ENCODE results near the gene RABGAP1. TPM values are rescaled to one million over a fixed set of nuclear protein-coding genes. Genes with fewer than 3 reads are reported as not detected.

RABGAP1 gene
- total RNA-seq, 2 donors from 2014 or later, result 33.8 to 36.7 TPM

DNA sequence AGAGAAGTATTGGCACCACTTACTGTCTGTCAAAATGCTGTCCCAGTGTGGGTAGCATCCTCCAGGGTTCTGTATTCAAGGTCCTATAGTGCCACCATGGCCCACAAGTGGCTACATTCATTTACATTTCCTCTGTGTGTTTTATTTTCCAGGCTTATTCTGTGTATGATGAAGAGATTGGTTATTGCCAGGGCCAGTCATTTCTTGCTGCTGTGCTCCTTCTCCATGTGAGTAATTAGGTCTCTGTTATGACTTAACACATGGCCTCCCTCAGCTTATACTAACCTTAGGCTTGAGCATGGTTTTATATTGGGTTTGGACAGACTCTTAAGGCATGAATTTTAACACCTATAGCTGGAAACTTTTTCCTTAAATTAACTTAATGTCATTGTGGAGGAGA lies 129.4 kb downstream of the RABGAP1 start:
- H3K4me3 Mint-ChIP-seq, result no peak overlapping the region
- no peak for ATAC-seq
- H3K36me3 Mint-ChIP-seq (ENCODE audit: low read depth), result peaks cover 15% of the 10 kb centered on the region

DNA sequence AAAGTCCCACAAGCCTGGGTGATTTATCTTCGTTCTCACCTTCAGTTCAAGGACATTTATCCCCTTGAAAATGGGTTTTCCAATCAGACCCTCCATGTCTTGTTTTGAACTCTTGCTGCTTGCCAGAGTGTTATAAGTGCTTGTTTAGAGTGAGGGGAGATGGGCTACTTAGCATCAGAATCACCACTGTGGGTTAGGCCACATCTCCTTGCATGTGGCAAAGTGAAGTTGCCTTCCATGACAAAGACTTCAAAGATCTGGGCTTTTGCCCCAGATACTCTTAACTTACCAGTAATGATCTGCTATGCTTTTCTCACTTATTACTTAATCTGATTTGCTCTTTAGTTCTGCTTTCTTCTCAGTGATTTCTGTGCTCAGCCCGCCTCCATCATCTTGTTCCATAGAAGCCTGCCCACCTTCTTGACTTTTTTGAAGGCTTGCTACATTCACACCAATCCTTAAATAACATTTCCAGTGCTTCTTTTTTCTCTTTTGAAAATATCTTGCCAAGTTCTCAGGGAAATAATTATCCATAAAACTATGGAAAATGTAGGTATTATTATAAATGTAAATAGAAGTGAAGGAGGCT lies 131.7 kb downstream of the RABGAP1 start:
- Mint-ChIP-seq H3K36me3 (ENCODE audit: low read depth) (peaks cover 5% of the 10 kb centered on the region), H3K4me1 (peaks cover 6% of the 10 kb centered on the region), H3K27ac (no peak overlapping the region), H3K4me3 (no peak overlapping the region), H3K27me3 (no peaks in the 10 kb centered on the region)
- DNase-seq (no peak), ATAC-seq (no peak)
- H3K9me3 ChIP-seq (ENCODE audit: control insufficient read depth, low read length, poor library complexity, severe bottlenecking), result no peaks in the 10 kb centered on the region

More for the DNA sequence above, 129.4 kb downstream of the RABGAP1 start:
- Mint-ChIP-seq H3K4me1 (peaks cover 9% of the 10 kb centered on the region), H3K27ac (no peak overlapping the region), H3K27me3 (no peaks in the 10 kb centered on the region)
- no peak for DNase-seq
- no peaks in the 10 kb centered on the region for H3K9me3 ChIP-seq (ENCODE audit: control insufficient read depth, low read length, poor library complexity, severe bottlenecking)

DNA sequence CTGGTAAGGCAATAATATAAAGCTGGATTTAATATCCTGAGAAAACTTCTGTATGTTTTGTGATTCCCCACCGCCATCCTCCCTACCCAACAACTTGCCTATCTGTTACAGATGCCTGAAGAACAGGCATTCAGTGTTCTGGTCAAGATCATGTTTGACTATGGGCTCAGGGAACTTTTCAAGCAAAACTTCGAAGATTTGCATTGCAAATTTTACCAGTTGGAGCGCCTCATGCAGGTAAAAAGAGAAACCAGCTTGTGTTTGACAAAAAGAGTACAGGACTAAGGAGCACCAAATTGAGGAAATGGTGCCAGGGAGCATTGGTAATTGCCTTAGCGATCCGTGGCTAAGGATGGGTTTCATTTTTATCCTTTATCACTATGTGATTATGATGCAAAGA lies 132.6 kb downstream of the RABGAP1 start:
- no peak for ATAC-seq
- Mint-ChIP-seq H3K4me1 (peaks cover 6% of the 10 kb centered on the region), H3K36me3 (ENCODE audit: low read depth) (peaks cover 4% of the 10 kb centered on the region), H3K27me3 (no peaks in the 10 kb centered on the region), H3K4me3 (no peak overlapping the region), H3K27ac (no peak overlapping the region)
- H3K9me3 ChIP-seq (ENCODE audit: control insufficient read depth, low read length, poor library complexity, severe bottlenecking), result no peaks in the 10 kb centered on the region
- DNase-seq, result no peak

DNA sequence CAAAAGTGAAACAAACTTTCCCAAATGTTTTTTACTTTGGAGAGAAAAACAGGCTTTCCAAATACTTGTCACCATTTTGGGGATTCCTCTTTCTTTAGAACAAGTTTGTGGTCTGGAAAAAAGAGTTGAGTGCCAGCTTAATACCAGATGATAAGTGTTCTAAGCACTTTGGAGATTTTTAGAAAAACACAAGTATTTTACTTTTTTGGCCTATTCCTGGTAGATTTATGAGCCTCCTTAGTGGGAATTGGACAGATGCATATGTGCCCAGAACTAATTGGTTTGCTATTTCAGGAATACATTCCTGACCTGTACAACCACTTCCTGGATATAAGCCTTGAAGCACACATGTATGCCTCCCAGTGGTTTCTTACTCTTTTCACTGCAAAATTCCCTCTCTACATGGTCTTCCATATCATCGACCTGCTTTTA lies 133.2 kb downstream of the RABGAP1 start:
- no peak for DNase-seq
- peaks cover 6% of the 10 kb centered on the region for H3K4me1 Mint-ChIP-seq
- H3K4me3 Mint-ChIP-seq, result no peak overlapping the region
- H3K9me3 ChIP-seq (ENCODE audit: control insufficient read depth, low read length, poor library complexity, severe bottlenecking), result no peaks in the 10 kb centered on the region
- H3K27me3 Mint-ChIP-seq, result no peaks in the 10 kb centered on the region
- peaks cover 8% of the 10 kb centered on the region for H3K36me3 Mint-ChIP-seq (ENCODE audit: low read depth)
- ATAC-seq, result no peak
- H3K27ac Mint-ChIP-seq, result no peak overlapping the region

DNA sequence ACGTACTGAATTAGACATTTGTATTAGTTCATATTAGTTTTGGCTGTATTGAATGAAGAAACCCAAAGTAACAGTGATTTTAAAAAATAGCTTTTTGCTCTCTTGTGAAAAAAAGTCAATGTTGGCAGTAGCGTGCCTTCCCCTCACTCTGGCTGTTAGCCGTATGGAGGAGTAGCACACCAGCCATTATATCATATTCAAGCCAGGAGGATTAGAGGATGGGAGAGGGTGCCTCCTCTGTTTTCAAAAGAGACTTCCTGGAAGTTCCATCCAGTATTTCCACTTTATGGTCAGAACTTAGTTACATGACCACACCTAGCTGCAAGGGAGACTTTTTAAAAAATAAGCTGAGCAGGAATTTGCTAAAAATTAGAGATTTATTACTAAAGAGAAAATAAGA lies 133.8 kb downstream of the RABGAP1 start:
- H3K27ac Mint-ChIP-seq, result no peak overlapping the region
- DNase-seq (no peak), ATAC-seq (no peak)
- no peaks in the 10 kb centered on the region for H3K9me3 ChIP-seq (ENCODE audit: control insufficient read depth, low read length, poor library complexity, severe bottlenecking)
- H3K4me3 Mint-ChIP-seq, result no peak overlapping the region
- no peaks in the 10 kb centered on the region for H3K27me3 Mint-ChIP-seq
- H3K36me3 Mint-ChIP-seq (ENCODE audit: low read depth), result peaks cover 10% of the 10 kb centered on the region
- H3K4me1 Mint-ChIP-seq, result peaks cover 6% of the 10 kb centered on the region

DNA sequence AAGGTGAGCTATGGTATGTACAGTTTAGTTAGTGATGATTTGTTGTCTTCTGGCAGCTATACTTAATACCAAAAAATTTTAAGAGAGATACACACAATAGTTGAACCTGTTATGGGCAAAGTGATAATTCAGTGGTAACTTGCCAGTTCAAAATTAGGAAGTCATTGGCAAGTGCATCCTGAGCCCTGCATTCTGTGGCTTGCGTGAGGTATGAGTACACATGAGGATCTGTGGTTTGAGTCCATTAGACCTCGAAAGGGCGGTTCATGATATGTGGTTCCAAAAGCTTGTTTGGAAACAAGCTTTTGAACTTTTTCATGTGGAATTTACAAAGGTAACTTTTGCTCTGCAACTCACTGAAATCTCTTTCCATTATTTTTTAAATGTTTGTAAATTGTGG lies 139.6 kb downstream of the RABGAP1 start:
- Mint-ChIP-seq H3K4me1 (peaks cover 3% of the 10 kb centered on the region), H3K27me3 (no peaks in the 10 kb centered on the region), H3K27ac (no peak overlapping the region), H3K36me3 (ENCODE audit: low read depth) (peaks cover 11% of the 10 kb centered on the region), H3K4me3 (no peak overlapping the region)
- H3K9me3 ChIP-seq (ENCODE audit: control insufficient read depth, low read length, poor library complexity, severe bottlenecking), result no peaks in the 10 kb centered on the region
- DNase-seq (no peak), ATAC-seq (no peak)

DNA sequence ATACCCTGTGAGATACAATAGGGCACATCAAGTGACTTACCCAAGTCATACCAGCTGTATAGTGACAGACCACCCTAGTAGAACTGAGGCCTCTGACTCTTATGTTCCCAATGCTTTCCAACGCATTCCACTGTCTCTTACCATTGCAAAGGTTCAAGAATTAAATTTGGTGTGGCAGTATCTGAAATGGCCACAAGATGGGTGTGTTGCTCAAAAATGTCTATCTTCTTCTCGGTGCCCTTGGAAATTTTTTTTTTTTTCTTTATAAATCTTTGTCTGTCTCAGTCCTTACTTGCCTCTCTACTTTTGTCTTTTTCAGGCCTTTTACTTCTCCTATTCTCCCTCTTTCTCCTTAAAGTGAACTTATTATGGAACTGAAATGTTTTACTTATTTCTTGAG lies 141.0 kb downstream of the RABGAP1 start:
- peaks cover 14% of the 10 kb centered on the region for H3K36me3 Mint-ChIP-seq (ENCODE audit: low read depth)
- no peak for DNase-seq

DNA sequence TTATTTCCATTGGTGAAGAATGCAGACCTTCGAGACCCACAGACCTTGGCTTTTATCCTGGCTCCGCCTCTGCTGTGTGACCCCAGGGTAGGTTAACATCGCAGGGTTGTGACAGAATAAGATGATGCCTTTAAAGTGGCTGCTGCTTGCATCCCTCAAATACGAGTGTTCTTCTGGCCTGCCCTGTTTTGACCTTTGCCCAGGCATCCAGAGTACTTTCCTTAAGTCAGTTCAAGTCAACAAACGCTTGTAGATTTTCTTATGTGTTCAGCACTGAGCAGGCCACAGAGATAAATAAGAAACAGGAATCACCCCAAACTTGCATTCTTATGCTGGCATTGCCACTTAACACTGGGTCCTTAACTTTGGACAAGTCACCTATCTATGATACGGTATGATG lies 142.9 kb downstream of the RABGAP1 start:
- Mint-ChIP-seq H3K27me3 (no peaks in the 10 kb centered on the region), H3K4me3 (no peak overlapping the region), H3K36me3 (ENCODE audit: low read depth) (peaks cover 13% of the 10 kb centered on the region), H3K4me1 (peaks cover 6% of the 10 kb centered on the region), H3K27ac (peak overlapping the region; percentile 47)
- no peak for DNase-seq
- no peak for ATAC-seq
- H3K9me3 ChIP-seq (ENCODE audit: control insufficient read depth, low read length, poor library complexity, severe bottlenecking), result no peaks in the 10 kb centered on the region

More for the DNA sequence above, 141.0 kb downstream of the RABGAP1 start:
- H3K9me3 ChIP-seq (ENCODE audit: control insufficient read depth, low read length, poor library complexity, severe bottlenecking), result no peaks in the 10 kb centered on the region
- Mint-ChIP-seq H3K4me3 (no peak overlapping the region), H3K4me1 (peaks cover 6% of the 10 kb centered on the region), H3K27me3 (no peaks in the 10 kb centered on the region), H3K27ac (peak overlapping the region; percentile 62)
- ATAC-seq, result no peak

DNA sequence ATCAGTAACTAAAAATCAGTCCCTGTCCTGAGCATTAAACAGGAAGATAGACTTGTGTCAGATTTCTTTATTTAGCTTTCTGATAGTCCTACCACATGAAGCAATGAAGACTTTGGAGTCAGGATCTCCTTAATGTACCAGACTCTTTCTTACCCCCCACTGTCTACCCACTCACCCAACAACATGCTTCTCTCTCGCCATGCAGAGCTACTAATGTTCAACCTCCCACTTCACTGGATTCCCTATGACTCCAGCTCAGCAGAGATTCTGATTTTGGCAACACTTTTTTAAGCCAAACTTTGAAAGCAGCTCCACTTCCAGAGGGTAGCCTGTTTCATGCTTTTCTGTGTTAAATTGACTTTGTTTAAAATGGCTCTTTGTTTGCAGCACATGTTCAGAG lies 143.4 kb downstream of the RABGAP1 start:
- DNase-seq (no peak), ATAC-seq (no peak)
- Mint-ChIP-seq H3K27me3 (no peaks in the 10 kb centered on the region), H3K4me1 (peaks cover 10% of the 10 kb centered on the region), H3K27ac (no peak overlapping the region), H3K4me3 (no peak overlapping the region), H3K36me3 (ENCODE audit: low read depth) (peaks cover 13% of the 10 kb centered on the region)
- no peaks in the 10 kb centered on the region for H3K9me3 ChIP-seq (ENCODE audit: control insufficient read depth, low read length, poor library complexity, severe bottlenecking)

DNA sequence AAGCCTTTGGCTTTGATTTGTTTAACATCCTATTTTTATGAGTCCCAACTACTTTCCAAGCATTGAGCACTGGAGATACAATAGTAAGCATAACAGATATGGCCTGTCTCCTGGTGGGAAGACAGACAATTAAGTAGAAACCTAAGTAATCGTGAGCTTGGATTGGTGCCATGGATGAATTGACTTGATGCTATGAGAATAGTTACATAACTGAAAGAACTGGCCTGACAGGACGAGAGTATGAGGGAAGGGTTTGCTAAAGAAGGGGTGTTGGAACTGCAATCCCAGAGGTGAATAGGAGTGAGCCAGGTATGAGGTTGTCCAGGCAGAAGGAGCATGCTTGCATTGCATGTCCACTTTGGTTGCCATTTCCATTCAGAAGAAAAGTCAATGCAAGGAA lies 145.1 kb downstream of the RABGAP1 start:
- DNase-seq (no peak), ATAC-seq (no peak)
- peak overlapping the region; percentile 37 for H3K27ac Mint-ChIP-seq
- no peaks in the 10 kb centered on the region for H3K9me3 ChIP-seq (ENCODE audit: control insufficient read depth, low read length, poor library complexity, severe bottlenecking)
- H3K36me3 Mint-ChIP-seq (ENCODE audit: low read depth), result peaks cover 9% of the 10 kb centered on the region
- peaks cover 10% of the 10 kb centered on the region for H3K4me1 Mint-ChIP-seq
- no peaks in the 10 kb centered on the region for H3K27me3 Mint-ChIP-seq
- no peak overlapping the region for H3K4me3 Mint-ChIP-seq

DNA sequence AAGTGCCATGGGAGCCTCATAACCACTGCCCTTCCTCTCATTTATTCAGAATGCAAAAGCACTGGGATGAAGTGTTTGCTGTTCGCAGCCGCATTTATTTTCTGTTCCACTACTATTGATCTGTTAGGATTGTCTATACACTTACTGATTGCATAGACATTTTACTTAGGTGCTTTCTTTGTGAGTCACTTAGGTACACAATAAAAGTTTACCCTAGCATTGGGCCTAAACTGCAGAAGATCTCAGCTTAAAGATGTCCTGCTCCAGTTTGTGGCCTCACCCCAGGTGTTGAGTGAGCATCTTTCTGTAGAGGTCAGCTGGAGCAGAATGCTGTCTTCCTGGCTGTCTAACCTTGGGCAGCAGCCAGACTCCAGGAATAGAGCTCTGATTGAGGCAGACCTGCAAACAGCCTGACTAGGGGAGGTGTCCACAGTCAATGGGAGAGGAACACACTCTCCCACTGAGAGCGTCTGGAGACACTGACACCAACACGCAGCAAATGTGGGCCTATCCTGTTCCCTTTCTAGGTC lies 146.6 kb downstream of the RABGAP1 start:
- no peak for DNase-seq
- no peak overlapping the region for H3K27ac Mint-ChIP-seq

DNA sequence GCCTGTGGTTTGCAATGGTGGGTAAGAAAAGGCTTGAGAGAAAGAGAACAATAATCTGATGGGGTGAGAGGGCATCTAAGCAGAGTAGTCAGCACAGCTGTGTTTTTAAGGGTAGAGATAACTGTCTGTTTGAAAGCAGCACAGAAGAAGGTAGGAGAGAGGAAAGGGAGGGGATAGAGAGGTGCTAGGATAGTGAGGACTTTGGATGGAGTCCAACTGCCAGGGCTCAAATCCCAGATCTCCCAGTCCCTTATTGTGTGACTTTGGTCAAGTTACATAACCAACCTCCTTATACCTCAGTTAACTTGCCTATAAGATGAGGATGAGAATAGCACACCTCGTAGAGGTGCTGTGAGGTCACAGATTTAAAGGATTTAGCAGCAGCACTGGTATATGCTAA lies 148.2 kb downstream of the RABGAP1 start:
- Mint-ChIP-seq H3K4me1 (peaks cover 10% of the 10 kb centered on the region), H3K27me3 (no peaks in the 10 kb centered on the region)
- ATAC-seq, result no peak

More for the DNA sequence above, 146.6 kb downstream of the RABGAP1 start:
- no peaks in the 10 kb centered on the region for H3K9me3 ChIP-seq (ENCODE audit: control insufficient read depth, low read length, poor library complexity, severe bottlenecking)
- Mint-ChIP-seq H3K36me3 (ENCODE audit: low read depth) (peaks cover 6% of the 10 kb centered on the region), H3K27me3 (no peaks in the 10 kb centered on the region), H3K4me1 (peaks cover 10% of the 10 kb centered on the region), H3K4me3 (no peak overlapping the region)
- ATAC-seq, result no peak

DNA sequence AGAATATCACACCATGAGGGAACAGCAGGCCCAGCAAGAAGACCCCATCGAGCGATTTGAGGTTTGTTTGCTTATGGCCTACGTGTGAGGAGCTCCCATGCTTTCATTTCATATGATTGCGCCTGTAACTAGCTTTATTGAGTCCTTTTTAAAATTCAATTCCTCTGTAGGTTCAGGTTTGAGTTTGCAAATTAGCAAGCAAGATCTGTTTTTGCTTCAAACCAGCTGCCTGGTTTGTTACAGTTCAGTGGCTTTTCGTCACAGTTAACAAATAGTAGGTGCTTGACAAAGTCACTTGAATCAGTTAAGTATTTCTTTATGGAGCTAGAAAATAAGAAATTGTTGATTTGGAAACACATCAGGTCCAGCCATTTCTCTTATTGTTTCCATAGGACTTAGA lies 149.0 kb downstream of the RABGAP1 start:
- DNase-seq, result no peak
- H3K36me3 Mint-ChIP-seq (ENCODE audit: low read depth), result peaks cover 6% of the 10 kb centered on the region
- no peak overlapping the region for H3K4me3 Mint-ChIP-seq
- H3K27me3 Mint-ChIP-seq, result no peaks in the 10 kb centered on the region
- H3K9me3 ChIP-seq (ENCODE audit: control insufficient read depth, low read length, poor library complexity, severe bottlenecking), result no peaks in the 10 kb centered on the region
- no peak overlapping the region for H3K27ac Mint-ChIP-seq
- ATAC-seq, result no peak
- H3K4me1 Mint-ChIP-seq, result peaks cover 9% of the 10 kb centered on the region

More for the DNA sequence above, 148.2 kb downstream of the RABGAP1 start:
- Mint-ChIP-seq H3K4me3 (no peak overlapping the region), H3K36me3 (ENCODE audit: low read depth) (peaks cover 6% of the 10 kb centered on the region), H3K27ac (peak overlapping the region; percentile 78)
- H3K9me3 ChIP-seq (ENCODE audit: control insufficient read depth, low read length, poor library complexity, severe bottlenecking), result no peaks in the 10 kb centered on the region
- no peak for DNase-seq

DNA sequence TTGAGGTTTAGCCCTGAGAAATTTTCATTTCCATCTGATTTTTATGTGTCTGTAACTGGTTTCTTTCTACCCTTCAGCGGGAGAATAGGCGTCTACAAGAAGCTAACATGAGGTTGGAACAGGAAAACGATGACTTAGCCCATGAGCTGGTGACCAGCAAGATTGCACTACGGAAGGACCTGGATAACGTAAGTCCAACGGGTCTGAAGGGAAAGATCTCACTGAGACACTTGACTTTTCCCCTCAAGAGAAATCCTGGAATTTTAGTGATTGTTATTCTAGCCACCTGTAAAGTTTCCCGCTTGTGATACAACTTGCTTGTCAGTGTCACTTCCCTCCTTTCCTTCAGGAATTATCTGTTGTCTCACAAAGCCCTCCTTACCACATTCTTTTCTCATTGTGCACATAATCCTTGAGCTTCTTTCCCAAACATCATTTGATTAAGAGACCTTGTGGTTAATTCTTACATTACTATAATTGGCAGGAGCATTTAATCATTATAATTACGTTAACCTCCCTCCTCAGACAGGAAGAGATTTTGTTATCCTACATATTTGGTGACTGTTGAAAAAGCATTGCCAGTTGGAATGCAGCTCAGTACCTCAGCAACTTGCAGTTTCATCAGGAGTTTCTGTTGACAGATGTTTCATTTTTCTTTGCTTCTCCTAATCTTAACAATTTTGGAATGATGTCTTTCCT lies 149.5 kb downstream of the RABGAP1 start:
- H3K36me3 Mint-ChIP-seq (ENCODE audit: low read depth), result peaks cover 6% of the 10 kb centered on the region

More for the DNA sequence above, 149.5 kb downstream of the RABGAP1 start:
- H3K9me3 ChIP-seq (ENCODE audit: control insufficient read depth, low read length, poor library complexity, severe bottlenecking), result no peaks in the 10 kb centered on the region
- H3K27me3 Mint-ChIP-seq, result no peaks in the 10 kb centered on the region
- ATAC-seq (no peak), DNase-seq (no peak)
- H3K4me1 Mint-ChIP-seq, result peaks cover 7% of the 10 kb centered on the region
- peak overlapping the region; percentile 29 for H3K27ac Mint-ChIP-seq
- H3K4me3 Mint-ChIP-seq, result no peak overlapping the region
